GM18499 (cell line): ENCODE measurements around the gene BMAL2.

Experiments
- ATAC-seq: cut with Tn5 transposase; IDR thresholded peaks from one replicate; pipeline ENCODE4 v1.9.1; 2021; ENCODE audit warnings: moderate number of reproducible peaks; ENCODE audit not compliant: insufficient read depth, unreplicated experiment

Gene BMAL2

DNA sequence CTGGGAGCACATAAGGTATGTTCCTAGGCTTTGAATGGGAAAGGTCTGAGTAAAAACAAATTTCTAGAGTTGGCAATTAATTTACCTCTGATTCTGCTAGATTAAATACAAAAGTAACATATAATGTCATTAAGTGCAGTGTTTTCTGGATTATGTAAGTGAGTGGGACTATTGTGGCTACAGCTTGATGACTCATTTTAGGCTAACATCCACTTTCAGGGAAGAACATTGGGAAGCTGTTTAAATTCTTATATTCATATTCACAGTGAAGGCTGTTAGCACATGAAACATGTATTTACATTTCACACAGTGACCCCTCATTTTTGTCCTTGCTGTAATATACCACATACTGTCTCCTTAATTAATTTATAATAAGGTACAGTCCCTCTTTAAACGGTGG is 13.2 kb upstream of the BMAL2 start:
- no peak for ATAC-seq

DNA sequence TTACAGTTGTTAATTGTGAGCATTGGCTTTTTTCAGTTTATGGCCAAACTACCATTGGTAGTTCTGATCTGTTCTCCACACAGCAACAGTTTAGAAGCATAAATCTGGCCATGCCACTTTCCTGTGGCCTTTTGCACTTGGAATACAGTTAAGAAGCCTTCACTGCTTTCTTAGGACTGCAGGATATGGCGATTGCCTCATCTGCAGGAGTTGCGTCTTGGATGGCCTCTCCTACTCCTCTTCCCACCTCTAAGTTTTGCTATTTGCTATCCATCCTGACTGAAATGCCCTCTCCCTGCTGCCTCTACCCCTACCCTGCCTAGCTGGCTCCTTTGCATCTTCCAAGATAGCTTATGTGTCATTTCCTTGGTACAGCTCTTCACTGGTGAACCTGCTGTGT is 12.8 kb upstream of the BMAL2 start:
- ATAC-seq = no peak

GRCh38 chr12:27324530-27324929 is 8.1 kb upstream of the BMAL2 start:
- ATAC-seq = no peak

- ATAC-seq = no peak
Observed at GRCh38 chr12:27330846-27331245, 1.8 kb upstream of the BMAL2 start.

DNA sequence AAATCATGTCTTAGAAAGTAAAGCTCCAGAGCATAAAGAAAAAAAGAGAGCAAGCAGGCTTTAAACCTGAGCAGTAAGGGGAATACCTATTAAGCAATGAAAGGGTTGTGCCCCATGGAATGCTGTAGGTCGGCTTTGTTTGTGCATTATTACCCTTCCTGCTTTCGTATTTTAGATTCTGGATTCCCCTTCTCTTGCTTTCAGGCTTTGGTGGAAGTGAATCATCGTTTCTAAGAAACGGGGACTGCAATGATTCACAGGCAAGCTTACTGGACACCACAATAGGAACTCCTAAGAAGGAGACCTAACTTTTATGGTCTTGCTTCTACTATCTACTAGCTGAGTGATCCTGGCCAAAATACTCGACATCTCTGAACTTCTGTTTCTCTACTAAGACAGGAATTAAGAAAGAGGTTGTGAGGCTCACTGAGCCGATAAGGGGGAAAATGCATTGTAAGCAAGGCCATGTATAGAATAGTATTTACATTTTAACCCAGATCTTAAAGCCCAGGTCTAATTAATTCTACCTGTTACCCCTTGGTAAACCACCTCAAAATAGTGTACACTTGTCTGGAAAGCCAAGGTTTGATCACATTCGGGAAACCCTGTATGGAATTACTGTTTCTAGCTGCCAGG is 1.2 kb upstream of the BMAL2 start:
- peak; percentile 28 for ATAC-seq

DNA sequence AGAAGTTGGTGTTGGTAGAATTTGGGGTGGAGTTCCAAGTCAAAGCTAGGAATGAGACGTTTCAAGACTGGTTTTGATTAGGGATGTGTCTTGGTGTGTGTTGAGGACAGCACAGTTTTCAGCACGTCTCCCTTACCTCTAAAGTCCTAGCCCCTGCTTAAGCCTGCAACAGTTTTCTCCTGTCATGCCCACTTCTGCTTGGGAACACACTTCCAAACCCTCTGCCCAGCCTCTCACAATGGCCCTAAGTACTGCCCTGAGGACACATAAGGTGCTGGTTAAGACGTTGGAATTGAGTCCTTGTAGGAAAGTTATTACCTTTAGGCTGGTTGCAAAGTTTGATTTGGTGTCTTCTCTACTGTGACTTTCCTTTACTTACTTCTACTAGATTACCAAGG is 710 bp upstream of the BMAL2 start:
- ATAC-seq = no peak

DNA sequence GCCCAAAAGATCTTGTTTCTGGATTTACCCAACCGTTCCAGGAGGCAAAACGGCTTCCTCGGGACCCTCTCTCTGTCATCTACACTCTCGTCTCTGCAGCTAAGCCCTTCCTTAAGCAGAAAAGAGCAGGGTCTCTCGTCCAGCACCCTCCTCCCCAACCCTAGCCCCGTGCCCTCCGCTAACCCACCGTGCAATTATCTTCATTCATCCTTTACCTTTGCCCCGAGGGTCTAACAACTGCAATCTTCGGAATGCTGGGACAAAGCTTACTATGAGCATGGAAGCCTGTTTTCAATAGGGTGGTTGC is 276 bp upstream of the BMAL2 start:
- no peak for ATAC-seq

DNA sequence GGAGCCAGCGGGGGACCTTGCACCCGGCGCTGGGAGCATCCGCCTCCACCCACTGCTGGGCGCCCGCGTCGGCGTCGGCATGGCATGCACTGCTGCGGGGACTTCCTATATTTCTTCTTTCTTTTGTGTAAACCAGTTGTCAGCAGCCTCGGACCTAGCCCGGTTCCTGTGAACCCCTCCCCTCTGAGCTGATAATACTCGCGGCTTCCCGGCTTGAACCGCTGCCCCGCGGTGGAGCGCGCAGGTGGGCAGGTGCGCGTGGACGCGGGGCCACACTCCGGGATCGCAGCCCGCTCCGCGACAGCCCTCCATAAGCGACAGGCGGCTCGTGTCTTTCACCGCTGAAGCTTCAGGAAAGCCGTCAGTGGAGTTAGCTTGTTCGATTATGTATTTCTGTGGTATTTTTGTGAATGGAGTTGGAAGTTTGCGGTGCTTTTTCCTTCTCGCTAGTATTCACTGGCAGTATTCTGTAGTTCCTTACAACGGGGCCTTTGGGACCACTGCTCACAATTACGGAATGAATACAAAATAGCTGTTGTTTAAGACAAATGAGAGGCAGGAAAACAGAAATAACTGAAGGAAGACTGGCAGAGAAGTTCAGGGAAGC is 870 bp downstream of the BMAL2 start:
- ATAC-seq = no peak

DNA sequence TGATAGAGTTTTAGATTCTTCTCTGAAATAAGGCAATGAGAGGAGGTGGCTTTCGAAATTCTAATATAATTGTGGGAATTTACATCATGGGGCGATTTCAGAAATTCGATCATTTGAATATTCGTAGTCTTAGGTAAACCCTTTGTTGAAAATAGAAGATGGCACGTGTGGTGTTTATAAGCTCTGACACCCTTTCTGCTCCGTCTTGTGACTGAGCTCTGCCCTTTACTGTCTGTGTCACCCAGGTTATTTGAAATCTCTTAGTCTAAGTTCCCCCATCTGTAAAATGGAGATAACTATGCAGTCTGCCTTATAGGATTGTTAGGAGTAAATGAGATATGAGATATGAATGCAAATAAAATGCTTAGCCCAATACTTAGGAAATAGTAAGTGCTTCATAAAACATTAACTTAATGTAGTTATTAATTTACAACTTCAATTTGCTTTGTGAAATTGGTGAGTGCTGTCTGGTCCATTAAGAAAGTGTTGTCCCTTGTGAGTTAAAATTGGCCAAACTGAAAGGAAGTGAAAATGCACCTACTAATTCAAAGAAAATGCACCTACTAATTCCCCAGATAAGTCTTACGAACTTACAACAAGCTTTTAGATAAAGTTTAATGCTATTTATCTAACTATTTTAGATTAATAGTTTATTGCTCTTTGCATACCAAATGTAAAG is 1.5 kb downstream of the BMAL2 start:
- no peak for ATAC-seq

DNA sequence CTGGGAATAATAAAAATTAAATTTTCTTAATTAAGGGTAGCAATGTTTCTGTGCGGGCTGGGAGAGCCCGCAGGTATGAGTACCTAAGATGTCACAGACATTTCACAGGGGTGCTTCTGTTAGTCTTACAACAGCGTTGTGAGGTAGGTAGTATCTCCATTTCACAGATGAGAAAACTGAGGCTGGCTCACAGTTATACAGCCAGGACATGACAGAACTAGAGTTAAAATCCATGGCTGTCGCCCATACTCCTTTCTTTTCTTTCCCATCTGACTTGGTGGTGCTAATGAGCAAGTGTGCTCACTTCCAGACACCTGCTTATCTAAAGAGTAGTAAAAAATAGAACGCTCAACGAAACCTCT is 2.1 kb downstream of the BMAL2 start:
- no peak for ATAC-seq

GRCh38 chr12:27335364-27336281 is 3.0 kb downstream of the BMAL2 start:
- no peak for ATAC-seq

GRCh38 chr12:27336282-27336653 is 3.6 kb downstream of the BMAL2 start:
- ATAC-seq = no peak

GRCh38 chr12:27337376-27337775 is 4.7 kb downstream of the BMAL2 start:
- ATAC-seq = no peak

GRCh38 chr12:27338473-27338872 is 5.8 kb downstream of the BMAL2 start:
- no peak for ATAC-seq

- no peak for ATAC-seq
Observed at GRCh38 chr12:27340971-27341370, 8.3 kb downstream of the BMAL2 start.

GRCh38 chr12:27342536-27342935 is 9.9 kb downstream of the BMAL2 start:
- ATAC-seq = no peak

DNA sequence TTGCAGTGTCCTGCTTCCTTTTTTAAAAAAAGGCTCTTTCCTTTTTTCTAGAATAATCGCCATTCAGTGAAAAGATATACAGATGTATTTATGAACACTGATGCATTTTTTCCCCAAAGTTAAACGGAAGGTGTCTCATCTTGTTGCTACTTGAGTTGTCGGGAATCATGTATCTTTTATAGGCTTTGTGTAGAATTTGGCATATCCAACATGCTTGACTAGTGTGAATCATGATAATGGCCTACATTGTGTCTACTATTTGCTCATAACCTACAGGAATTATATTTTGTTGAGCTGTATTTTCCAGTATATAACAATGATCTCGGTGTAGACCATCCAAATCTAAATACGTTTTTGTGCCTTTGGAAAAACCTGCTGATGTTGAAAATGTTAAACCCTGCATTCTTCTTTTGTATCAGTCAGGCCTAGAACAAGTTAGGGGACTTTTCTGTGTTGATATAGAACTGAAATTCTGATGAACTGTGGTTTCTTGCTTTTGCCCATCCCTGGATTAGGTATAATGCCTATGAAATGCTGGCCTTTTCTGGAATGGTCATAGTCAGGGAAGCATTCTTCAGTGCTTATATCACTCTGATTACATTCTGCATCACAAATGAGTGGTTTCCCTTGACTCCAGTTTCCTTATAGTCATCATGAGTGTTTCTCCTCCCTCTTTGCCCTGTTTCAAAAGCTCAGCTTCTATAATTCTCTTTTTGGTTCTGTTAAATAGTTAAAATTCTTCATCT is 10.8 kb downstream of the BMAL2 start:
- ATAC-seq = no peak

DNA sequence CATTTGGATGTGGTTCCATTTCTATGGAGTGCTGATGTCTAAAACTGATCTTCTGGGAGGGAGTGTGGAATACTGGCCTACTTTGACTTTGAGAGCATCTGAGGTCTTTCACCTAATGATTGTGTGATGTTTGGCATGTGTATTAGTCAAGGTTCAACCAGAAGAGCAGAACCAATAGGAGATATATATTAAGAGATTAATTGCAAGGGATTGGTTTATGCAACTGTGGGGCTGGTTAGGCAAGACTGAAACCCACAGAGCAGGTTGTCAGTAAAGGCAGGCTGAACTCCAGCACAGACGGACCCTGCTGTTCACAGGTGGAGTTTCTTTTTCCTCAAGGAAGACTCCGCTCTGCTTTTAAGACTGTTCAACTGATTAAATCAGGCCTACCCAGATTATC is 11.6 kb downstream of the BMAL2 start:
- no peak for ATAC-seq

GRCh38 chr12:27344760-27345159 is 12.1 kb downstream of the BMAL2 start:
- no peak for ATAC-seq

DNA sequence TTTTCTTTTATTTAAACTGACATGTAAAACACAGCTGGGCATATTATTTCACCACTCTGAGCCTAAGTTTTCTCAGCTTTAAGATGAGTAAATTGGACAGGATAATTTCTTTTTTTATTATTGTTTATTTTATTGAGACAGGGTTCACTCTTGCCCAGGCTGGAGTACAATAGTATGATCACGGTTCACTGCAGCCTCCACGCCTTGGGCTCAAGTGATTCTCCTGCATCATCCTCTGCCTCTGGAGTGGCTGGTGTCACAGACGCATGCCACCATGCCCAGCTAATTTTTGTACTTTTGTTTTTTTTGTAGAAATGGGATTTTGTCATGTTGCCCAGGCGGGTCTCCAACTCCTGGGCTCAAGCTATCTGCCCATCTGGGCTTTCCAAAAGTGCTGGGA is 12.7 kb downstream of the BMAL2 start:
- ATAC-seq = no peak

DNA sequence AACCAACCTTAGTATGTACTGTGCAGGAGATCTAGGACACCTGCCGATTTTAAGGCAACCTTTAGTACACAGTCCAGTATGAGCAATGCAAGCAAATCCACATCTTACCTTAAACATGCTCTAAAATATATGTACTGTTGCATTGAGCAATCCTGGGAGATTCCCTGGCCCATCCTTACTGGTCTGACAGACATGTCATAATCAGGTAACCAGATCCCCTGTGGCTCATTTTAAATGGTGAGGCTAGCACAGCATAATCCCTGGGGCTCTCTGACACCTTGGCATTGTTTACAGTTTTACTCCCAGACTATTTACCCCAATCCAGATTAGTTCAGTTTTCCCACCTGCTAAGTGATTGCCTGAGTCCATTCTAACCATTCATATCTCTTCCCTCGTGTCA is 15.1 kb downstream of the BMAL2 start:
- no peak for ATAC-seq
